Measurements from ENCODE around the gene PRKCA. TPM values are rescaled to one million over a fixed set of nuclear protein-coding genes. Genes with fewer than 3 reads are reported as not detected.
A peak's percentile ranks its signal among the peaks of the same experiment; 100 is the strongest.

The PRKCA gene
- total RNA-seq, 1 donor from 2014 or later, result 15.5 TPM

DNA sequence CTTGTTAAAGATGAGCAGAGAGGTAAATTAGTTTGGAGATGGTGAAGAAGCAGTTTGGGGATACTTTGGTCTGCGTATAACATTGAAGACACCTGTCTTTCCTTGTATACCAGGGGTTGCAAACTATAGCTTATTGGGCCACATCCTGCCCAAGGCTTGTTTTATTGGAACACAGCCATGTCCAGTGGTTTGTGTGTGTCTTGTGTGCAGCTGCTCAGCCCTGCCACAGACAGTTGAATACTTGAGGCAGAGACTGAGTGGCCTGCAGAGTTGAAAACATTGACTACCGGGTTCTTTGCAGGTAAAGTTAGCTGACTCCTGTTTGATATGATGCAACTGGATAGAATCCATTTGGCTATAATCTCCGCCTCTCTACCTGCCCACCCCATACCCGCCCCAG, 224.4 kb downstream of the PRKCA start:
- no peaks in the 10 kb centered on the region for H3K9me3 ChIP-seq
- intact Hi-C loops (cut with DNase I), result no loop called here
- H3K27me3 ChIP-seq, result no peaks in the 10 kb centered on the region
- no peak overlapping the region for H3K4me3 ChIP-seq
- H3K4me1 ChIP-seq, result peaks cover 19% of the 10 kb centered on the region
- TF ChIP-seq, protein P1, sequence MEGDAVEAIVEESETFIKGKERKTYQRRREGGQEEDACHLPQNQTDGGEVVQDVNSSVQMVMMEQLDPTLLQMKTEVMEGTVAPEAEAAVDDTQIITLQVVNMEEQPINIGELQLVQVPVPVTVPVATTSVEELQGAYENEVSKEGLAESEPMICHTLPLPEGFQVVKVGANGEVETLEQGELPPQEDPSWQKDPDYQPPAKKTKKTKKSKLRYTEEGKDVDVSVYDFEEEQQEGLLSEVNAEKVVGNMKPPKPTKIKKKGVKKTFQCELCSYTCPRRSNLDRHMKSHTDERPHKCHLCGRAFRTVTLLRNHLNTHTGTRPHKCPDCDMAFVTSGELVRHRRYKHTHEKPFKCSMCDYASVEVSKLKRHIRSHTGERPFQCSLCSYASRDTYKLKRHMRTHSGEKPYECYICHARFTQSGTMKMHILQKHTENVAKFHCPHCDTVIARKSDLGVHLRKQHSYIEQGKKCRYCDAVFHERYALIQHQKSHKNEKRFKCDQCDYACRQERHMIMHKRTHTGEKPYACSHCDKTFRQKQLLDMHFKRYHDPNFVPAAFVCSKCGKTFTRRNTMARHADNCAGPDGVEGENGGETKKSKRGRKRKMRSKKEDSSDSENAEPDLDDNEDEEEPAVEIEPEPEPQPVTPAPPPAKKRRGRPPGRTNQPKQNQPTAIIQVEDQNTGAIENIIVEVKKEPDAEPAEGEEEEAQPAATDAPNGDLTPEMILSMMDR (IDR thresholded peaks at IDR 0.05), result no peak
- no peak for TF ChIP-seq POLR2A (IDR thresholded peaks at IDR 0.05)
- no peak for TF ChIP-seq POLR2AphosphoS5 (IDR thresholded peaks at IDR 0.05; ENCODE audit: insufficient read depth in 1 of 2, low read depth in 1 of 2)
- H3K36me3 ChIP-seq, result no peaks in the 10 kb centered on the region
- peak in 1 of 2 donors; percentile 69 for DNase-seq (ENCODE audit: extremely low spot score in 2 of 2)
- no peak overlapping the region for H3K27ac ChIP-seq

DNA sequence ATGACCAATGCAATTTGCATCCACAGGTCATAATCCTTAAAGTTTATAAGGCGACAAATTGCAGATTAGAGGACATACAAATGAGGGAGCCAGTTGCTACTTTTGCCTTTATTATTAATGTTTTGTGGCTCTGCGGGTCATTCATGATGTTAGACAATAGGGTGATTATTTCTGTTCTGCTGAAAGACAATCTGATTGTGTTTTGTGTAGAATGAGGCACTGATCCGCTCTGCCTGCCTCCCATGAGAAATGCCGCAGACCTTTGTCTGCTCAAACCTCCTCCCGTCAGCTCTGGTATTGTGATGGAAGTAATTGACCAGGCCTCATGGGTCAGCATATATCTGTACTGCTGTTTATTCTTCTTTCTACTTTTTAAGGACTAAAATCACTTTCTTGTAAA, 224.9 kb downstream of the PRKCA start:
- H3K4me3 ChIP-seq, result no peak overlapping the region
- no peak for DNase-seq (ENCODE audit: extremely low spot score in 2 of 2)
- H3K9me3 ChIP-seq, result no peaks in the 10 kb centered on the region
- no peaks in the 10 kb centered on the region for H3K27me3 ChIP-seq
- H3K4me1 ChIP-seq, result peaks cover 19% of the 10 kb centered on the region
- TF ChIP-seq POLR2A (IDR thresholded peaks at IDR 0.05) (no peak), POLR2AphosphoS5 (IDR thresholded peaks at IDR 0.05; ENCODE audit: insufficient read depth in 1 of 2, low read depth in 1 of 2) (no peak)
- TF ChIP-seq, protein P1 (IDR thresholded peaks at IDR 0.05), result no peak
- no peaks in the 10 kb centered on the region for H3K36me3 ChIP-seq
- intact Hi-C loops (cut with DNase I), result no loop called here
- no peak overlapping the region for H3K27ac ChIP-seq

DNA sequence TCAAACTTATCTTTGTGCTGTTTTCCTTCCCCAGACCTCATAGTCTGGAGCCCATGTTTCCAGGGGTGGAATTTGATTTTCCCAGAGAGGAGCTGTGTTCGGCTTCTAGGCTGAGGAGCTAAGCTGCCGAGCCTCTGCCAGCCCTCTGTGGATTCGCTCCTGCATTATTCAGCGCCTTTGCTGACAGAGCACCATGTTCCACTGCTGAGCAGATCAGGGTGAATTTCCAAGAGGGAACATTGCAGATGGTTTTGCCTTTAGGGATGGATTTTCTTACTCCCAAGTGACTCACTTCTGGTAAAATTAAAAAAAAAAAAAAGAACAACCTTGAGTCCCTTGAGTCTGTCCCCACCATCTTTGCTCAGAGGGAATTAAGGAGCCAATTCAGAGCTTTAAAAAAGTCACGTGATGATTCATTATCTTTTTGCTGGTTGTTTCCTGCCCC, 229.5 kb downstream of the PRKCA start:
- peaks cover 25% of the 10 kb centered on the region for H3K4me1 ChIP-seq
- H3K36me3 ChIP-seq, result no peaks in the 10 kb centered on the region
- no peak overlapping the region for H3K4me3 ChIP-seq
- no peaks in the 10 kb centered on the region for H3K9me3 ChIP-seq
- TF ChIP-seq POLR2A (IDR thresholded peaks at IDR 0.05) (no peak), POLR2AphosphoS5 (IDR thresholded peaks at IDR 0.05; ENCODE audit: insufficient read depth in 1 of 2, low read depth in 1 of 2) (no peak)
- TF ChIP-seq, protein P1 (IDR thresholded peaks at IDR 0.05), result no peak
- no peak overlapping the region for H3K27ac ChIP-seq
- no peak for DNase-seq (ENCODE audit: extremely low spot score in 2 of 2)
- intact Hi-C loops (cut with DNase I), result no loop called here
- no peaks in the 10 kb centered on the region for H3K27me3 ChIP-seq

DNA sequence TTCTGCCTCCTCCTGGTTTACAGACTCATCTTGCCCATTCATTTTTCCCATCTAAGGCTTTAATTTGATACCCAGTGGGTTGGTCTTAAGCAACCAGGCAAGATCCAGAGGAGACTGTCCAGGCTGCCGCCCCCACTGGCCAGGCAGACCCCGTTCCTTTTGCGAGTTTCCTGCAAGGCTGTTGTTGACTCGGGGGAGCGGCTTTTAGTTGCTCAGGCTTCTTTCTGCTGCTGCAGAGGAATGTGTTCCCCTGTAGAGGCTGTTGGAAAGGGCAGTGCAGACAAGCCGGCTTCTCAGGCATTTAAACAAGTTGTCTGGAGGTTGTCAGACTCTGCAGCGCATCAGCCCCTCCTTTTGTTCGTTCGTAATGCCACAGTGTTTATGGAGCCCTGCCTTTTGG, 231.2 kb downstream of the PRKCA start:
- Histone ChIP-seq H3K4me3 (peak overlapping the region in 1 of 2 donors; percentile 12), H3K4me1 (peaks cover 25% of the 10 kb centered on the region), H3K27me3 (no peaks in the 10 kb centered on the region), H3K27ac (peak overlapping the region; percentile 65), H3K36me3 (no peaks in the 10 kb centered on the region), H3K9me3 (no peaks in the 10 kb centered on the region)
- intact Hi-C loops (cut with DNase I), result no loop called here
- no peak for DNase-seq (ENCODE audit: extremely low spot score in 2 of 2)
- TF ChIP-seq POLR2AphosphoS5 (IDR thresholded peaks at IDR 0.05; ENCODE audit: insufficient read depth in 1 of 2, low read depth in 1 of 2) (peak; percentile 15 to 41), POLR2A (IDR thresholded peaks at IDR 0.05) (no peak)

DNA sequence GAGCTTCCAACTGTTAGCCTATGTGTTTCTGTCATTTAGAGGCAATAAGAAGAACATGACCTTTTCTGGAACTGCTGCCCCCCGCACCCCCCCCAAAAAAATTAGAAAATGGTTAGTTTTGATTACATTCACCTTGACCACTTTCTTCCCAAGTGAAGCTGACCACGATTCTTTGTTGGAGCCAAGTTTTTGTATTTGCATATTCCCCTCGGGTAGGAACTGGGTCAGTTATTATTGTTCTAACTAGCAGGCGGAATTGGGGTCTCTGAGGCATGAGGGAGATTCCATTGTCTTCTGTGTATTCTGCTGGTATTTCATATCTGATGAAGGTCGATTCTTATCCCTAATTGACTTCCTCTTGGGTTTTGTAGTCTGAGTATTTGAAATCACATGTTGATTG, 231.6 kb downstream of the PRKCA start:
- no peak for TF ChIP-seq POLR2A (IDR thresholded peaks at IDR 0.05)
- no peak for DNase-seq (ENCODE audit: extremely low spot score in 2 of 2)
- Histone ChIP-seq H3K4me1 (peaks cover 25% of the 10 kb centered on the region), H3K4me3 (peak overlapping the region in 1 of 2 donors; percentile 12), H3K9me3 (no peaks in the 10 kb centered on the region), H3K27ac (peak overlapping the region; percentile 65), H3K36me3 (no peaks in the 10 kb centered on the region), H3K27me3 (no peaks in the 10 kb centered on the region)
- intact Hi-C loops (cut with DNase I), result no loop called here

DNA sequence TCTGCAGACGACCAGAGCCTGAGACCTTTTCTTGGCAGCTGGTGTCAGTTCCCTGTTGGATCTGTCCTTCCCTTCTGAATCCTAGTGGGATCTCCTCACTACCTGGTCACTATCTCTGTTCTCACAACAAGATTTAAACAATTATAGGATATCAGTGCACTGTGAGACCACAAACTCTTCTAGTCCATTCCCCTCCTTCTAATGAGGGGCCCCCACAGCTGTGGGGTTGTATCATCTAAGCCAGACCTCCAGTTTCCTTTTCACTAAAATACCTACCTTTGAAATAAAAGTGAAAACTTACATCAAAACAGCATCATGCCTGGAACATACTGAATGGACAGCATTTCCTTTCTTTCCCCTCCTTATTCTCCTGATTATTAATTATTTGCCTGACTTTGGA, 233.2 kb downstream of the PRKCA start:
- no peaks in the 10 kb centered on the region for H3K9me3 ChIP-seq
- H3K36me3 ChIP-seq, result no peaks in the 10 kb centered on the region
- TF ChIP-seq POLR2A (IDR thresholded peaks at IDR 0.05) (no peak), POLR2AphosphoS5 (IDR thresholded peaks at IDR 0.05; ENCODE audit: insufficient read depth in 1 of 2, low read depth in 1 of 2) (no peak)
- TF ChIP-seq, protein P1 (IDR thresholded peaks at IDR 0.05), result no peak
- intact Hi-C loops (cut with DNase I), result no loop called here
- peaks cover 34% of the 10 kb centered on the region for H3K4me1 ChIP-seq
- H3K27me3 ChIP-seq, result no peaks in the 10 kb centered on the region
- H3K4me3 ChIP-seq, result no peak overlapping the region
- no peak overlapping the region for H3K27ac ChIP-seq
- no peak for DNase-seq (ENCODE audit: extremely low spot score in 2 of 2)

Measured in vagina (tissue), 2 donors.